Retinal pigment epithelial cell (primary cell): ENCODE results near the gene GUCA1C.

Source experiments
- DNase-seq: peaks from one replicate; pipeline ENCODE4 v3.0.0-alpha.2; 2010; ENCODE audit warnings: low read depth
- H3K4me3 ChIP-seq: 2 replicates; pipeline ENCODE4 v1.5.1; 2011; ENCODE audit warnings: mild to moderate bottlenecking, low read length, control low read depth, moderate library complexity
- TF ChIP-seq, protein P1 (sequence below): conservative IDR thresholded peaks from 2 replicates; pipeline ENCODE4 v1.5.1; 2011; ENCODE audit warnings: low read depth, low read length, control low read depth, inconsistent platforms

The GUCA1C gene

DNA sequence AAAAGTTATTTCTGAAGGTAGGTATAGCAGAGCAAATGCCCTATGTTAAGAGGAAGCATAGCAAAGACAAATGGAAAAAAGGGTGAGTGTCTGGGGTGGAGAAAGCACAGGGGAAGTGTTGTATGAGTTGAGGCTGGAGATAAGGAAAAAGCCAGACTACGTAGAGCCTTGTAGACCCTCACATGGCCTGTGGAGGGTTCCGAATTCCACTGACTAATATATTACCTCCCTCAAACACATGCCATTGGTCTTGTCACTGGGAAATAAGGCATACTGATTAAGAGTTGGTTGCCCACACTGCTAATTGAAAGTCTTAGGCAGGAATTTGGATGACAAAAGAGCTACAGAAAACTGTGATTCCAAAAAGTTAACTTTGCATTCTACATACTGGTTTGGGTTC, 65.9 kb downstream of the GUCA1C start:
- no peak for DNase-seq
- H3K4me3 ChIP-seq = no peak overlapping the region
- TF ChIP-seq, protein P1, sequence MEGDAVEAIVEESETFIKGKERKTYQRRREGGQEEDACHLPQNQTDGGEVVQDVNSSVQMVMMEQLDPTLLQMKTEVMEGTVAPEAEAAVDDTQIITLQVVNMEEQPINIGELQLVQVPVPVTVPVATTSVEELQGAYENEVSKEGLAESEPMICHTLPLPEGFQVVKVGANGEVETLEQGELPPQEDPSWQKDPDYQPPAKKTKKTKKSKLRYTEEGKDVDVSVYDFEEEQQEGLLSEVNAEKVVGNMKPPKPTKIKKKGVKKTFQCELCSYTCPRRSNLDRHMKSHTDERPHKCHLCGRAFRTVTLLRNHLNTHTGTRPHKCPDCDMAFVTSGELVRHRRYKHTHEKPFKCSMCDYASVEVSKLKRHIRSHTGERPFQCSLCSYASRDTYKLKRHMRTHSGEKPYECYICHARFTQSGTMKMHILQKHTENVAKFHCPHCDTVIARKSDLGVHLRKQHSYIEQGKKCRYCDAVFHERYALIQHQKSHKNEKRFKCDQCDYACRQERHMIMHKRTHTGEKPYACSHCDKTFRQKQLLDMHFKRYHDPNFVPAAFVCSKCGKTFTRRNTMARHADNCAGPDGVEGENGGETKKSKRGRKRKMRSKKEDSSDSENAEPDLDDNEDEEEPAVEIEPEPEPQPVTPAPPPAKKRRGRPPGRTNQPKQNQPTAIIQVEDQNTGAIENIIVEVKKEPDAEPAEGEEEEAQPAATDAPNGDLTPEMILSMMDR = no peak

DNA sequence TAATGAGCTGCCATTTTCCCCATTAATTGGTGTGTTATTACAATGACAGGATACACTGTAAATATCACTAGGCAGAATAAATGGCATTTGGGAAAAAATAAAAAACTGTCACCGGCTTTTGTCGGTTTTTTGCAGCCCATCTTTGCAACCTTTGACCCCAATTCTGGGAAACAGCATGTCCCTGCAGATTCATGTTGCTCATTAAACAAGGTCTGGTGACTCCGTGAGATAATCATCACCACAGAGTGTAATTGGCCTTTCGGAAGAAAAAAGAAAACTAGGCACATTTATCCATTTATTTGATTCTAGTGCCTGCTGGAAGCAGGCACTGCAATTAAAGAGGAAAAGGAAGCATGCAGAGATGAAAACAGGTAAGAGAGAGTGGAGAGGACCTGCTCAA, 66.6 kb downstream of the GUCA1C start:
- no peak overlapping the region for H3K4me3 ChIP-seq
- TF ChIP-seq, protein P1 = no peak
- no peak for DNase-seq

DNA sequence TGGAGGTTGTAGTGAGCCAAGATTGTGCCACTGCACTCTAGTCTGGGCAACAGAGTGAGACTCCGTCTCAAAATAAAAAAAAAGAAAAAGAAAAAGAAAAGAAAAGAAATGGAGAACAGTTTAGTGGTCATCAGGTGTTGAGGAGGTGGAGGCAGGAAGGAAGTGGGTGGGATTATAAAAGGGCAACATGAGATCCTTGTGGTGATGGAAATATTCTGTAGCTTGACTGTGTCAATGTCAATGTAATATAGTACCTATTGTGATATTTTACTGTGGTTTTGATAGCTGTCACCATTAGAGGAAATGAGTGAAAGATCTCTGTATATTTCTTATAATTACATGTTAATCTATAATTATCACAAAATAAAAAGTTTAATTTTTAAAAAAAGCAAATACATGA, 70.3 kb downstream of the GUCA1C start:
- DNase-seq = no peak
- TF ChIP-seq, protein P1 = no peak

DNA sequence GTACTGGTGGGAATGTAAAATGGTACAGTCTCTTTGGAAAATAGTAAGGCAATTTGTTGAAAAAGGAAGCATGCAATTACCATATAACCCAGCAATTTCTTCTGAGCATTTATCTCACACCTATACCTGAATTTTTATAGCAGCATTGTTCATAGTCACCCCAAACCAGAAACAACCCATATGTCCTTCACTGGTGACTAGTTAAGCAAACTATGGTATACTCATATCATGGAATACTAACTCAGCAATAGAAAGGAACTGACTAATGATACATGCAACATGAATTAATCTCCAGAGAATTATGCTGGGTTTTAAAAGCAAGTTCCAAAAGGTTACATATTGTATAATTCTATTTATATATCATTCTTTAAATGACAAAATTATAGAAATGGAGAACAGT, 70.9 kb downstream of the GUCA1C start:
- H3K4me3 ChIP-seq = no peak overlapping the region
- no peak for DNase-seq
- TF ChIP-seq, protein P1 = no peak

More for the DNA sequence above, 70.3 kb downstream of the GUCA1C start:
- no peak overlapping the region for H3K4me3 ChIP-seq

DNA sequence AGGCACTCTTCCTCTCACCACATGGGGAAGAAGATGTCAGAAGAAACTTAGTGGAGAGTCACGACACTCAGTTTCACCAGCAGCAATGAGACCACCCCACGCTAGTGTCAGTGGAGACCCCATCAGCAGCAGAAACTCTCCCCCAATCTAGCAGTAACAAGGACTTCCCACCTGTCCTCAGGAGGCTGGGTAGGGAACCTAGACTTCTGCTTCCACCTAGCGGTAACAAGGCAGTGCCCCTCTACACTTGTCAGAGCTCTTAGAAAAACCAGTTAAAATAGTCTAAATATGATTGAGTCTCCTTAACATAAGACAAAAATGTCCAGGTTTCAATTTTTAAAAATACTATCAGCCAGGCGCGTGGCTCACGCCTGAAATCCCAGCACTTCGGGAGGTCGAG, 73.8 kb downstream of the GUCA1C start:
- DNase-seq = no peak
- H3K4me3 ChIP-seq = no peak overlapping the region
- TF ChIP-seq, protein P1 = no peak

DNA sequence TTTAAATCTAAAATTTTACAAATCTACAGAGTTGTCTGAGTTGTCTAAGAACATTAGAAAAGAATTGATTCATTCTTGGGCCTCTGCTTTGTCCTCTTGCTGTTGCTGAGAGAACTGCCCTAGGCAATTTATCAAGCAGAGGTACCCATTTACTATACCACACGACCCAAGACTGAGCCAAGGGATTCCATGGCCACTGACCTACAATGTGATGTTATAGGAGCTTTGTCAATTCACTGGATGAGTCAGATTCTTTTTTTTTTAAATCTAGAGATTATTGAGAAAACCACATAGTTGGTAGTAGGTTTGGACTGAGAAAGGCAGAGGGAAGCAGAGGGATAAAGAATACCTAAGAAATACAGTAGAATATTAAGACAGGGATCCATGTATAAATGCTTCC, 75.8 kb downstream of the GUCA1C start:
- no peak overlapping the region for H3K4me3 ChIP-seq
- no peak for DNase-seq
- TF ChIP-seq, protein P1 = no peak

DNA sequence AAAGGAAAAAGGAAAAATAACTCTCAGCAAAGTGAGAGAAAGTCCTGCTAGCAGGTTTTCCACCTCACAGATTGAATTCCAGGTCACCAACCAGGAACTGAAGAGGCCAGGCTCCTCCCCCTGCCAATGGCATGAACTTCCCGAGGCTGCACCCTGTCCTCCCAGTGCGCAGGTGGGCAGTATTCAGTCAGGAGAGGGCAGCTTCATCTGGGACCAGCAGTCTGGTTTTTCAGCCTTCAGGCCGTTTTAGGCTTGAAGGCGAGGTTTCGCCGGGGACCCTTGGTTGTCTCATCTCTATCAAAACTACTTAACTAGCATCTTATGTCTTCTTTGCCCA, 89.9 kb downstream of the GUCA1C start:
- DNase-seq = no peak
- no peak overlapping the region for H3K4me3 ChIP-seq
- TF ChIP-seq, protein P1 = no peak
